ENCODE results near the gene EHMT1.
"Not testable (repeated sequence)": the region's sequence is repeated elsewhere in the genome, so short reads cannot be mapped to it uniquely, and the experiment has no call there.

The EHMT1 gene

GRCh38 chr9:137875354-137875753 lies 256.5 kb downstream of the EHMT1 start:
- TF ChIP-seq ZNF384 (IDR thresholded peaks at IDR 0.05): no peak
- no peak for TF ChIP-seq ELF4 (IDR thresholded peaks at IDR 0.05)
- no peak for TF ChIP-seq HDGF (IDR thresholded peaks at IDR 0.05; ENCODE audit: borderline replicate concordance)
- no peak for TF ChIP-seq NFRKB (IDR thresholded peaks at IDR 0.05)
- TF ChIP-seq BHLHE40 (IDR thresholded peaks at IDR 0.05; ENCODE audit: borderline replicate concordance): no peak
- TF ChIP-seq FOXK2 (IDR thresholded peaks at IDR 0.05): no peak
- no peak for TF ChIP-seq ARNT (IDR thresholded peaks at IDR 0.05)
- no peak for TF ChIP-seq FOXM1 (IDR thresholded peaks at IDR 0.05; ENCODE audit: borderline replicate concordance)
- TF ChIP-seq, protein P1, sequence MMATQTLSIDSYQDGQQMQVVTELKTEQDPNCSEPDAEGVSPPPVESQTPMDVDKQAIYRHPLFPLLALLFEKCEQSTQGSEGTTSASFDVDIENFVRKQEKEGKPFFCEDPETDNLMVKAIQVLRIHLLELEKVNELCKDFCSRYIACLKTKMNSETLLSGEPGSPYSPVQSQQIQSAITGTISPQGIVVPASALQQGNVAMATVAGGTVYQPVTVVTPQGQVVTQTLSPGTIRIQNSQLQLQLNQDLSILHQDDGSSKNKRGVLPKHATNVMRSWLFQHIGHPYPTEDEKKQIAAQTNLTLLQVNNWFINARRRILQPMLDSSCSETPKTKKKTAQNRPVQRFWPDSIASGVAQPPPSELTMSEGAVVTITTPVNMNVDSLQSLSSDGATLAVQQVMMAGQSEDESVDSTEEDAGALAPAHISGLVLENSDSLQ (IDR thresholded peaks at IDR 0.05): no peak
- no peak for TF ChIP-seq SUZ12 (IDR thresholded peaks at IDR 0.05)
- TF ChIP-seq FOXA1 (IDR thresholded peaks at IDR 0.05): no peak
- no peak for TF ChIP-seq L3MBTL2 (conservative IDR thresholded peaks at IDR 0.05)
- no peak for TF ChIP-seq CTBP1 (IDR thresholded peaks at IDR 0.05; ENCODE audit: borderline replicate concordance)
- TF ChIP-seq TARDBP (IDR thresholded peaks at IDR 0.05): no peak
- TF ChIP-seq LEF1 (IDR thresholded peaks at IDR 0.05; ENCODE audit: borderline replicate concordance): no peak
- no peak for TF ChIP-seq SP1 (IDR thresholded peaks at IDR 0.05)
- ChIA-PET CTCF (no interaction called here), POLR2A (no interaction called here)
- DNase-seq (ENCODE audit: extremely low spot score): no peak

DNA sequence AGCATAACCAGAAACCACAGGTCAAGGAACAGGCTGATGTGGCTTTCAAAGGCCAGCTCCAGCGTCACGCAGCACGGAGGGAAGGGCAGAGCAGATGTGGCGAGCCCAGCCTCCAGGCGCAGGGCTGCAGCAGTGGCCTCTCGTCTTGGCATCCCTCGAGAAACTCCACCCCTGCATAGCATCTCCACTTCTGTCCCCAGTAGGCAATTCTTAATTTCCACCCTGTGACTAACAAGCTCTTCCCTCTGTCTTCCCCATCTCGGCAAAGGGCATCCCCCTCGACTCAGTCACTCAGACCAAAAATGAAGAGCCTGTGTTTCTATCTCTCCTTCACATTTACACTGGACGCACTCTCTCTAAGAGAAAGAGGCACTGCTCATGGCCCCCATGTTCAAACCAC lies 257.0 kb downstream of the EHMT1 start:
- CTCF ChIA-PET: no interaction called here
- no peak for DNase-seq (ENCODE audit: extremely low spot score)
- POLR2A ChIA-PET: no interaction called here
- TF ChIP-seq CTBP1 (IDR thresholded peaks at IDR 0.05; ENCODE audit: borderline replicate concordance) (no peak), FOXM1 (IDR thresholded peaks at IDR 0.05; ENCODE audit: borderline replicate concordance) (no peak), TARDBP (IDR thresholded peaks at IDR 0.05) (no peak), FOXA1 (IDR thresholded peaks at IDR 0.05) (no peak), LEF1 (IDR thresholded peaks at IDR 0.05; ENCODE audit: borderline replicate concordance) (no peak), L3MBTL2 (conservative IDR thresholded peaks at IDR 0.05) (no peak), NFRKB (IDR thresholded peaks at IDR 0.05) (no peak), BHLHE40 (IDR thresholded peaks at IDR 0.05; ENCODE audit: borderline replicate concordance) (no peak), HDGF (IDR thresholded peaks at IDR 0.05; ENCODE audit: borderline replicate concordance) (no peak), FOXK2 (IDR thresholded peaks at IDR 0.05) (no peak), ARNT (IDR thresholded peaks at IDR 0.05) (no peak)
- TF ChIP-seq, protein P1 (IDR thresholded peaks at IDR 0.05): no peak

DNA sequence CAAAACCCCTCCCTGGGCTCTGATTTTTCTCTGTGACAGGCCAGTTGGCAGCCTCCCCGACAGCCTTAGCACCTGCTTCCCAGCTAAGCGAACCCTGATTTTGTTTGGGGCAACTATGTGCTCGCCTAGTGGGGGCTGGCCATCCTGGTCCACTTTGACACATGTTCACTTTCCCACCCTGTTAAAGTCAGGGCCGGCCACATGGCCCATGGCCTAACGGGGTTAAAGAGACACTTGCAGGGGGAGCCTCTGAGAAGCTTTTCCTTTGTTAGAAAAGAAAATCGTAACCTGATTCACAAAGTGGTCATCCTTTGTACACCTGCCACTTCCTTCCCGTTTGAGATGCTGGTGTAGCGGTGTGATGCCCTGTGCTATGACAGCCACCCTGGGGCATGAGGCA lies 257.5 kb downstream of the EHMT1 start:
- CTCF ChIA-PET: no interaction called here
- TF ChIP-seq L3MBTL2 (conservative IDR thresholded peaks at IDR 0.05): no peak
- TF ChIP-seq HDGF (IDR thresholded peaks at IDR 0.05; ENCODE audit: borderline replicate concordance): no peak
- no peak for TF ChIP-seq TARDBP (IDR thresholded peaks at IDR 0.05)
- no peak for TF ChIP-seq FOXK2 (IDR thresholded peaks at IDR 0.05)
- DNase-seq (ENCODE audit: extremely low spot score): no peak
- POLR2A ChIA-PET: no interaction called here

GRCh38 chr9:137876781-137877386 lies 258.1 kb downstream of the EHMT1 start:
- TF ChIP-seq HDGF (IDR thresholded peaks at IDR 0.05; ENCODE audit: borderline replicate concordance) (no peak), FOXK2 (IDR thresholded peaks at IDR 0.05) (no peak), CTBP1 (IDR thresholded peaks at IDR 0.05; ENCODE audit: borderline replicate concordance) (no peak), FOXA1 (IDR thresholded peaks at IDR 0.05) (no peak), L3MBTL2 (conservative IDR thresholded peaks at IDR 0.05) (no peak), FOXM1 (IDR thresholded peaks at IDR 0.05; ENCODE audit: borderline replicate concordance) (no peak), TARDBP (IDR thresholded peaks at IDR 0.05) (no peak), ZNF384 (IDR thresholded peaks at IDR 0.05) (no peak), ARNT (IDR thresholded peaks at IDR 0.05) (no peak), LEF1 (IDR thresholded peaks at IDR 0.05; ENCODE audit: borderline replicate concordance) (no peak), SP1 (IDR thresholded peaks at IDR 0.05) (no peak), SUZ12 (IDR thresholded peaks at IDR 0.05) (no peak), ELF4 (IDR thresholded peaks at IDR 0.05) (no peak), BHLHE40 (IDR thresholded peaks at IDR 0.05; ENCODE audit: borderline replicate concordance) (no peak), NFRKB (IDR thresholded peaks at IDR 0.05) (no peak)
- TF ChIP-seq, protein P1 (IDR thresholded peaks at IDR 0.05): no peak
- ChIA-PET CTCF (no interaction called here), POLR2A (no interaction called here)
- DNase-seq (ENCODE audit: extremely low spot score): no peak

DNA sequence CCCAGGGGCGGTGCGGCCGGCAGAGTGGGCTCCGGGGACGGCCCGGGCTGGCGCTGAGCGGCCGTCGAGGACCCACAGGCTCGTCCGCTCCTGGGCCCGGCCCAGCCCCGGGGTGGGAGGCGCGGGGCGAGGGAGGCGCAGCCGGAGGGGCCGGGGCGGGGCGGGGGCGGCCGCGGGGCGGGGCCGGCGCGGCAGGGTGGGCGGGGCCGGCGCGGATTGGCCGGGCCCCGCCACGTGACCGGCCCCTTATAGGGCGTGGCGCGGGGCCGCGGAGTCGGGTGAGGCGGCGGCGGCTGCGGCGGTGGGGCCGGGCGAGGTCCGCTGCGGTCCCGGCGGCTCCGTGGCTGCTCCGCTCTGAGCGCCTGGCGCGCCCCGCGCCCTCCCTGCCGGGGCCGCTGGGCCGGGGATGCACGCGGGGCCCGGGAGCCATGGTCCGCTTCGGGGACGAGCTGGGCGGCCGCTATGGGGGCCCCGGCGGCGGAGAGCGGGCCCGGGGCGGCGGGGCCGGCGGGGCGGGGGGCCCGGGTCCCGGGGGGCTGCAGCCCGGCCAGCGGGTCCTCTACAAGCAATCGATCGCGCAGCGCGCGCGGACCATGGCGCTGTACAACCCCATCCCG lies 258.8 kb downstream of the EHMT1 start, which contains the start of gene CACNA1B:
Gene CACNA1B (plus strand): TSS at position 277 of the 617 bp plus-strand sequence. CDS start 152 bp downstream, at position 429.
- CTCF ChIA-PET, POLR2A ChIA-PET: not testable (repeated sequence)
- DNase-seq (ENCODE audit: extremely low spot score): peak; percentile 91

DNA sequence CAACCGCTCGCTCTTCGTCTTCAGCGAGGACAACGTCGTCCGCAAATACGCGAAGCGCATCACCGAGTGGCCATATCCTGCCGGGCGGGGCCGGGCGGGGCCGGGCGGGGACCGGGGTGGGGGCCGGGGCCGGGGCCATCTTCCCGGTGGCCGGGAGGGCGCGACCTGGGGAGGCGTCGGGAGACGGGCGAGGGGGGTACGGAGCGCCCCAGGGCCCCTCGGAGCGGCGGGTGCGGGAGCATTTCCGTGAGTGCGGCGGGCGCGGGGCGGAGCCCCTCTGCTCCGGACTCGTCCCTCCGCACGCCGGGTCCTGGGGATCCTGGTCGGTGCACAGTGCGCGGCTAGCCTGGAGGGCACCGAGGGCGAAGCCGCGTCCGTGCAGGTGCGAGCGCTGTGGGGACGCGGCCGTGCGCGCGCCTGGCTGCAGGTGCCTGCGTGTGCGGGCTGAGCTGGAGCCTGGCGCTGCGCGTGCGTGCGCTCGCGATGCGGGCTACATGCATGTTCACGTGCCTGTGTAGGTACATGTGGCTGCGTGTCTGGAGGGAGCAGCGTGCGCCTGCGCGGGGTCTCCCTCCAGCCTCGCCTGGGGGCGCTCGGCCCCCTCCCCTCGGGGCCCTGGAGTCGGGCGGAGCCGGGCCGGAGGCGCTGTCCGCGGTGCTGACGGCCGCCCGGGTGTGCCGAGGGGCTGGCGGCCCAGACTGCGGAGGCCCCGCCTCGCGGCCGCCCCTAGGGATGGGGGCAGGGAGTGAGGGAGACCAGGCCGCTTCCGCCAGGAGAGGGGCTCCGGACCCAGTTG lies 259.5 kb downstream of the EHMT1 start:
- no peak for TF ChIP-seq FOXK2 (IDR thresholded peaks at IDR 0.05)
- TF ChIP-seq ELF4 (IDR thresholded peaks at IDR 0.05): no peak
- TF ChIP-seq SUZ12 (IDR thresholded peaks at IDR 0.05): no peak
- no peak for TF ChIP-seq FOXA1 (IDR thresholded peaks at IDR 0.05)
- TF ChIP-seq CTBP1 (IDR thresholded peaks at IDR 0.05; ENCODE audit: borderline replicate concordance): no peak; the same call in 1 of the 2 replicates
- TF ChIP-seq LEF1 (IDR thresholded peaks at IDR 0.05; ENCODE audit: borderline replicate concordance): no peak
- no peak for TF ChIP-seq SP1 (IDR thresholded peaks at IDR 0.05)
- no peak for TF ChIP-seq ZNF384 (IDR thresholded peaks at IDR 0.05)
- no peak for TF ChIP-seq FOXM1 (IDR thresholded peaks at IDR 0.05; ENCODE audit: borderline replicate concordance)
- no peak for TF ChIP-seq NFRKB (IDR thresholded peaks at IDR 0.05)
- TF ChIP-seq, protein P1 (IDR thresholded peaks at IDR 0.05): no peak
- TF ChIP-seq L3MBTL2 (conservative IDR thresholded peaks at IDR 0.05): no peak
- TF ChIP-seq HDGF (IDR thresholded peaks at IDR 0.05; ENCODE audit: borderline replicate concordance): no peak
- TF ChIP-seq TARDBP (IDR thresholded peaks at IDR 0.05): no peak
- TF ChIP-seq BHLHE40 (IDR thresholded peaks at IDR 0.05; ENCODE audit: borderline replicate concordance): no peak
- no peak for TF ChIP-seq ARNT (IDR thresholded peaks at IDR 0.05)
- peak; percentile 83 for DNase-seq (ENCODE audit: extremely low spot score)
- POLR2A ChIA-PET: no interaction called here
- CTCF ChIA-PET: no interaction called here

Measured in HEK293T (cell line).